ENCODE data around the gene SPEF1.

Gene SPEF1

DNA sequence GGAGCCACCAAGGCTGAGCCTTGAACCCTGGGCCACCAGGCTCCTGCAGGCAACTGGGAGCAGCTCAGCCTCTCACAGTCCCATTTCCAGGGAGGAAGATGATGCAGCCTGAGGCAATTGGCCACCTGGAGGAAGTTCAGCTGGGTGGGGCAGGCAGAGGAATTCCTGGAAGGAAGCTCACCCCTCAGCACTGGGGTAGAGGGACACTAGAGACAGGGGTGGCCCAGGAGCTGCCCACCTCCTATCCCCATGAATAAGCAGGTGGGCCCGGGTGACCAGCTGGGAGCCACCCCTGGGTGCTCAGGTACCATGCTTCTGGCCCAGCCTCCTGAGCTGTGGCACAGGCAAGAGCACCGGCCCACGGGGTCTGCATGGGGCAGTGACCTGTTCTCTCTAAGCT lies 52.4 kb downstream of the SPEF1 start:
- DNase-seq: no peak

DNA sequence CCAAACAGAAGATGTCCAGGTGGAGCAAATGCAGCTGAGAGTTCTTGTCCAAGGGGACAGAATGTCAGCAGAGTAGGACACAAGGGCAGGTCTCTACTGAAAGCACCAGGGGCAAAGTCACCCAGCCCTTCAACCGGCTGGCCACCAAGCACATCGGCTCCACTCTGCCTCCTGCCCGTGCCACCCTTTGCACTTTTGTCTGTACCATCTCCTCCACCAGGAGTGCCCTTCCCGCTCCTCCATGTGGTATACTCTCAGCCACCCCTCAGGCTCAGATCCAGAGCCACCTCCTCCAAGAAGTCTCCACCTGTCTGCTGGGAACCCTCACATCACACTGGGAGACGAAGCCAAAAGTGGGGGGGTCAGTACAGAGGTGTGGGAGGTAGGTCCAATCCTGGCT lies 52.9 kb downstream of the SPEF1 start:
- DNase-seq: no peak

All from activated CD4-positive, alpha-beta T cell treated with anti-CD3 and anti-CD28 coated beads for 48 hours (primary cell).